Heart right ventricle (tissue), 16 donors: ENCODE data around the gene PCNT. TPM values are rescaled to one million over a fixed set of nuclear protein-coding genes. Genes with fewer than 3 reads are reported as not detected.
A peak's percentile ranks its signal among the peaks of the same experiment; 100 is the strongest.

Experiments used
- ATAC-seq, 8 donors: fragments of 200-7000 bp; cut with Tn5 transposase; one replicate each; pipeline ENCODE4 v1.9.1; 2020; ENCODE audit warnings: mild to moderate bottlenecking in 8 of 8, moderate library complexity in 8 of 8, moderate number of reproducible peaks in 1 of 8
- DNase-seq, 2 donors: peaks; one replicate each; pipeline ENCODE4 v3.0.0-alpha.2; 2020
- H3K27ac ChIP-seq, 10 donors: fragments of 200-600 bp; sonication (generic) in 2 of 10; one replicate each; pipeline versions ENCODE4 v1.5.0 to v1.8.0; 2020 to 2022; ENCODE audit warnings: mild to moderate bottlenecking in 3 of 10
- H3K27me3 ChIP-seq, 7 donors: fragments of 200-600 bp; one replicate each; pipeline ENCODE4 v1.8.0; 2021 to 2022; ENCODE audit warnings: mild to moderate bottlenecking in 2 of 7
- H3K36me3 ChIP-seq, 9 donors: fragments of 200-600 bp; sonication (generic) in 1 of 9; one replicate each; pipeline versions ENCODE4 v1.5.0 to v1.8.0; 2020 to 2022; ENCODE audit warnings: mild to moderate bottlenecking in 2 of 9
- H3K4me1 ChIP-seq, 9 donors: fragments of 200-600 bp; sonication (generic) in 1 of 9; one replicate each; pipeline versions ENCODE4 v1.5.0 to v1.8.0; 2020 to 2022; ENCODE audit warnings: mild to moderate bottlenecking in 4 of 9
- H3K4me3 ChIP-seq, 10 donors: fragments of 200-600 bp; sonication (generic) in 2 of 10; one replicate each; pipeline versions ENCODE4 v1.5.0 to v1.8.0; 2020 to 2022; ENCODE audit warnings: mild to moderate bottlenecking in 7 of 10, moderate library complexity in 2 of 10
- H3K9me3 ChIP-seq, 11 donors: fragments of 200-600 bp in 10 of 11; sonication (generic) in 2 of 11; one replicate each; pipeline versions ENCODE4 v1.5.0 to v1.8.0; 2013 to 2022; ENCODE audit warnings: mild to moderate bottlenecking in 2 of 11, control low read depth in 1 of 11, moderate library complexity in 1 of 11
- CTCF ChIP-seq, 9 donors: fragments of 200-600 bp; sonication (generic) in 2 of 9; IDR thresholded peaks; one replicate each; pipeline versions ENCODE4 v1.5.0 to v1.8.0; 2021 to 2022; ENCODE audit warnings: antibody characterized with exemption in 9 of 9, mild to moderate bottlenecking in 5 of 9, moderate library complexity in 1 of 9
- WGBS, 2 donors: extraction: QIAGEN DNeasy Blood & Tissue Kit; methylation state at CpG; one replicate each; pipeline ENCODE4 v1.1.7; 2013; ENCODE audit warnings: inconsistent platforms in 1 of 2; 5-methylcytosine and 5-hydroxymethylcytosine counted together
- intact Hi-C, 10 donors: fragments of 100-400 bp; cut with DNase I; formaldehyde crosslinking; loops; one replicate each; pipeline versions ENCODE4 v1.11.1 to v1.14.2; 2022
- polyA plus RNA-seq, 2 donors: library from polyadenylated mRNA; stranded (reverse); fragments of 200-250 nt; gene quantifications; one replicate each; pipeline ENCODE4 v1.2.3, GENCODE V29; 2013
- total RNA-seq, 10 donors: library from RNA; stranded (reverse); fragmentation: NEBNext Ultra II Directional in 3 of 10; extraction: Animal tissue kit (Norgen Biotek cat#: 25700) in 3 of 10; gene quantifications; one replicate each; pipeline versions ENCODE4 v1.2.1 to v1.2.4, GENCODE V29; 2021 to 2023
- donor health status: Arrhythmogenic right ventricular cardiomyopathy.
- donor health status: ischemic (EF 13 %, LVEDD 7.1; RV severe dilation, severe dysfunction).
- donor health status: healthy with polysubstance abuse.
- donor health status: DM: no; HTN: yes; CAD: no.
- donor health status: DM: no; HTN: no; CAD: no.
- donor health status: ischemic (EF 25% LVEDD 6.9; RV normal size, moderate dysfunction).
- donor health status: ischemic (EF 25% LVEDD 5.7; RV mildly dilated, moderate dysfunction).
- donor health status: healthy.
- donor health status: DM: yes; HTN: yes; CAD: no.
- donor health status: Ischemic cardiomyopathy.
- donor health status: ischemic (EF 35%, LVEDD 5.7; RV mildly dilated, moderate dysfunction).
- donor health status: nonischemic (EF 11% LVEDD 7.7; RV severe dilation, severe dysfunction).
- donor health status: DM: yes; HTN: yes; CAD: no.
- donor health status: PGD.
- donor health status: ischemic (EF 29% LVEDD 5.4; RV normal size, mild dysfunction).
- donor health status: nonischemic (EF 23%, LVEDD 6.1; RV moderate dilation, normal function).

Gene PCNT
- total and polyA plus RNA-seq, 12 donors, result 17.5 to 58.6 (median 26.9) TPM

DNA sequence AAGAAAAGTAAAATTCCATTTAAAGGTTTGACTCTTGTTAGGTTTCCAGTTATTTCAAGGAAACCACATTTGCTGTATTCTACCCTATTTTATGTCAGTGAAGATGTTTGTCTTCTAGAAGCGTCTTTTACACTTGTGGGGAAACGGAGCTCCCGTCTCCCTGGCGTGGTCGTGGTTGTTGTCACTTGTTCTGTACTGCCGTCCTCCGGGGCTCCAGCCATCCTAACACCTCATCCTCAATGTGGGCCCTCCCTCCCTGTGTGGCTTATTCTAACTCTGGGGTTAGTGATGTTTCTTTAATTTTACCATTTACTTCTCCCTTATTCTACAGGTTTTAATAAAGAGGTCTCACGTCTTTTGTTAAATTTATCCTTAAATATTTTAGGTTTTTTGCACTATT is 82.0 kb downstream of the PCNT start:
- H3K4me3 ChIP-seq, result no peak overlapping the region
- DNase-seq (no peak), ATAC-seq (no peak)
- intact Hi-C loops, result no loop called here
- H3K4me1 ChIP-seq, result no peaks in the 10 kb centered on the region
- H3K36me3 ChIP-seq, result peaks cover 7 to 84% (median 27%) of the 10 kb centered on the region in 9 donors
- no peaks in the 10 kb centered on the region for H3K27me3 ChIP-seq
- TF ChIP-seq CTCF (IDR thresholded peaks at IDR 0.05), result no peak
- H3K27ac ChIP-seq, result no peak overlapping the region
- H3K9me3 ChIP-seq, result no peaks in the 10 kb centered on the region
- WGBS, 2 donors, result 88 to 90% methylated on average over 8 of the region's 8 CpGs

GRCh38 chr21:46409641-46410406 is 85.9 kb downstream of the PCNT start:
- Histone ChIP-seq H3K27ac (no peak overlapping the region), H3K4me1 (no peaks in the 10 kb centered on the region), H3K4me3 (no peak overlapping the region), H3K36me3 (peaks cover 0 to 81% (median 21%) of the 10 kb centered on the region in 9 donors), H3K9me3 (no peaks in the 10 kb centered on the region), H3K27me3 (no peaks in the 10 kb centered on the region)
- 92 to 93% methylated on average over 32 of the region's 32 CpGs for WGBS, 2 donors
- DNase-seq (no peak), ATAC-seq (no peak)
- TF ChIP-seq CTCF (IDR thresholded peaks at IDR 0.05), result no peak
- intact Hi-C loops, result no loop called here

DNA sequence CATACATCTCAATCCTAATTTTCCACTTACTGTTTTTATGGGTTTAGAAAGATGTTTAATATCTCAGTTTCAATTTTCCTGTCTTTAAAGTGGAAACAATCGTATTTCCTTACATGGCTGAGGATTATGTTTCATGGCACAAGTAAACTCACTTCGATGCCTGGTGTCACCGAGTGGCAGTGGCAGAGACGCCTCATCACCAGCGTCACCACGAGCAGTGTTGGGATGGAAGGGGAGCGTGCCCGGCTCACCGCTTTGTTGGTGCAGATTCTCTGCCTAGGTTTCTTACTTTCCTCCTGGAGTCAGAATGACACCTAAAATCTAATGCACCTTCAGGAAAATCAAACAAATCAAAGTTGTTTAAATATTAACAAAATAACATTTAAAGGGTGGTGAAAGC is 86.6 kb downstream of the PCNT start:
- Histone ChIP-seq H3K27ac (no peak overlapping the region), H3K27me3 (no peaks in the 10 kb centered on the region), H3K4me1 (no peaks in the 10 kb centered on the region), H3K9me3 (no peaks in the 10 kb centered on the region), H3K36me3 (peaks cover 0 to 81% (median 19%) of the 10 kb centered on the region in 9 donors), H3K4me3 (no peak overlapping the region)
- WGBS, 2 donors, result 97 to 99% methylated on average over 9 of the region's 9 CpGs
- ATAC-seq (no peak), DNase-seq (no peak)
- intact Hi-C loops, result no loop called here
- TF ChIP-seq CTCF (IDR thresholded peaks at IDR 0.05), result no peak

DNA sequence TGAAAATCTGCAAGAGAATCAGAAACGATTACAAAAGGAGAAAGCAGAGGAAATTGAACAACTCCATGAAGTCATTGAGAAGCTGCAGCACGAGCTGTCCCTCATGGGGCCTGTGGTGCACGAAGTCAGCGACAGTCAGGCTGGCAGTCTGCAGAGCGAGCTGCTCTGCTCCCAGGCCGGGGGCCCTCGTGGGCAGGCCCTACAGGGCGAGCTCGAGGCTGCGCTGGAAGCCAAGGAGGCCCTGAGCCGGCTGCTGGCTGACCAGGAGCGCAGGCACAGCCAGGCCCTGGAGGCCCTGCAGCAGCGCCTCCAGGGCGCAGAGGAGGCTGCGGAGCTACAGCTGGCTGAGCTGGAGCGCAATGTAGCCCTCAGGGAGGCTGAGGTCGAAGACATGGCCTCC is 87.3 kb downstream of the PCNT start:
- Histone ChIP-seq H3K27me3 (no peaks in the 10 kb centered on the region), H3K9me3 (no peaks in the 10 kb centered on the region), H3K4me1 (no peaks in the 10 kb centered on the region), H3K27ac (no peak overlapping the region), H3K36me3 (peaks cover 0 to 81% (median 19%) of the 10 kb centered on the region in 9 donors), H3K4me3 (no peak overlapping the region)
- intact Hi-C loops, result no loop called here
- no peak for TF ChIP-seq CTCF (IDR thresholded peaks at IDR 0.05)
- 93 to 94% methylated on average over 17 of the region's 17 CpGs for WGBS, 2 donors
- ATAC-seq, result peak in 1 of 8 donors; percentile 40
- no peak for DNase-seq
